ENCODE measurements around the gene EPS8L2.
A peak's percentile ranks its signal among the peaks of the same experiment; 100 is the strongest.

Gene EPS8L2

DNA sequence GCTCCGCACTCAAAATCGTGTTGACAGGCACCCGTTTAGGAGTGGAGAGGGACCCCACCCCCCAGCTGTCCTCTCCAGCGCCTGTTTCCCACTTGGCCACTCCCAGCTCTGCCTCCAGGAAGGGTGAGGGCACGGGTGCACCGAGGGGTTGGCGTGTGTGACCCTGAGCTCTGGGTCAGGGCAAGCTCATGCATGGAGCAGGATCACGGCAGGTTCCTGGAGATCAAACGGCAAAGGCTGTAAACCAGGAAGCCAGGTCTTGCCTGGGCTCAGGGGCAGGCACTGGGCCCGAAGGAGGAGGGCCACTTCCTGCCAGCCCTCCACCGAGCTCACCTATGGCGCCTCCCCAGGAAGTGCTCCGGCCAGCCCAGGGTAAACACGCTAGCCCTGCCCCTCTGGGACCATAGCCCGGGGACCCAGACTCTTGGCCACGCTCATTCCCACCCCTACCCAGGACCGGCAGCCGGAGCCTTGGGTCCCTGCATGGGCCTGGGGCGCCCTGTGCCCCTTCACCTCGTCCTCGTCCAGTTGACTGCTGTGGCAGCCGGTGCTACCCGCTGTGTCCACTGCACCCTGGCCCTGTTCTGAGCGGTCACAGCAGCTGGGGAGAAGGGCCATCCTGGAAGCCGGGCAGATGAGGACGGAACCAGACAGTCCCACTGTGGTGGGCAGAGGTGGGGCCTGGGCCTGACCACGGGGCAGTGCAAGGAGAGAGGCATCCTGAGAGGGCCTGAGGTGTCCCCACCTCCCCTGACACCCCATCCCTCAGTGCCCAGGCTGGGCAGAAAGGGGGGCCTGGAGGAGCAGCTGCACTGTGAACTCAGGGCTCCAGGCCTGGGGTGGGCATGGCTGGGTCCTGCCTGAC, 1.0 kb upstream of the EPS8L2 start:
- no peak for DNase-seq

DNA sequence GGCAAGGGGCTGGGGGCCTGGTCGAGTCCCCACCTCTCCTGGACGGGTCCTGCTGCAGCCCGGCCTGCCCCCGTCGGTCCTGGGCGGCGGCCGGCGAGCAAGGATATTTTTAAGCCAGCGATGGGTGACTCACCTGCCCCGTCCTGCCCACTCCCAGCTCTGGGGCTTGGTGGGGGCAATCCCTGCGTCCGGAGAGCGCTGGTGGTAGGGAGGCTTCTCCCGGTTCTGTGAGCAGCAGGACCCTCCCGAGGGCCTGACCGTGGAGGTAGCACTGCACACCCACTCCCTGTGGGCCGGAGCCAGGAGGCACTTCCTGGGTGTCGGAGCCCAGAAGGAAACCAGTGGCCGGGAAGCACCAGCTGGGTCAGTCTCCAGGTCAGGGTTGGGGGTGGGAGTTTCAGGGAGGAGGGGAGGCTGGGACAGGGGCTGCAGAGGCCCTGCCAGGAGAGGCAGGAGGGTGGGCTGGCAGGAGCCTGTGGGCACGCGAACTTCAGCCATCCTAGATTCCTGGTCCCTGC, 467 bp downstream of the EPS8L2 start:
- DNase-seq, result no peak

DNA sequence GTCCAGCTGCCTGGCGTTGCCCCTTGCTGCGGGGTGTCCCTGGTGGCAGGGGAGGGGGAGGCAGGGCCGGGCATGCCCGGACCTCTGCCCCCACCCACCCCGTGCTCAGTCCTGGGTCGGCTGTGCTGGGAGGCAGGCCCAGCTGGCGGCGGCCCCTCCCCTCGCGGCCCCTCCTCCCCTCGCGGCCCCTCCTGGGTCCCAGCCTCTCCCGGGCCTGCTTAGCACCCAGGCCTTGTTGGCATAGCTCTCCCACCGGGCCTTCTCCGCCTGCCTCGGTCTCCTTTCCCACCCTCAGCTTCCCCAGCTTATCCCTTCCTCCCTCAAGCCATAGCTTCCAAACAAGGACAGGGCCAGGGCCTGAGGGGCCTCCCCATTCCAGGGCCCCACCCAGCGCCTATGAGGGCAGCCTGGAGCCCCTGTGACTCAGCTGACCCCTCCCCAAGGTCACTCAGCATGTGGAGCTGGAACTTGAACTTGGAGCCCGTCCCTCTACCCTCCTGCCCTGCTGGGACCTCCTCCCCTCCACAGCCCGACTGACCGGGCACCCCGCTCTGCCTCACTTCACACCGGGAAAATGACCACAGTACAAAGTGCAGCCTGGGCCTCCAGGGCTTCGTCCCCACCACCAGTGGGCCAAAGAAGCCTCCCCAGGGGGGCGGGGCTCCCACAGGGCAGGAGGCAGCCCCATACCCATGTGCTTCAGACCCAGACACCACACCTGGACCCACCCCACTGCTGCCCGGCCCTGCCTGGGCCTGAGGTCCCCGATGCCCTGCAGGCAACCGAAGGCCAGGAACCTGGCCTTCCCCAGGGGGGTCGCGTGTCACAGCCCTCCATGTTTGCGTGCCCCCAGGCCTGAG, 1.2 kb downstream of the EPS8L2 start:
- DNase-seq, result no peak

DNA sequence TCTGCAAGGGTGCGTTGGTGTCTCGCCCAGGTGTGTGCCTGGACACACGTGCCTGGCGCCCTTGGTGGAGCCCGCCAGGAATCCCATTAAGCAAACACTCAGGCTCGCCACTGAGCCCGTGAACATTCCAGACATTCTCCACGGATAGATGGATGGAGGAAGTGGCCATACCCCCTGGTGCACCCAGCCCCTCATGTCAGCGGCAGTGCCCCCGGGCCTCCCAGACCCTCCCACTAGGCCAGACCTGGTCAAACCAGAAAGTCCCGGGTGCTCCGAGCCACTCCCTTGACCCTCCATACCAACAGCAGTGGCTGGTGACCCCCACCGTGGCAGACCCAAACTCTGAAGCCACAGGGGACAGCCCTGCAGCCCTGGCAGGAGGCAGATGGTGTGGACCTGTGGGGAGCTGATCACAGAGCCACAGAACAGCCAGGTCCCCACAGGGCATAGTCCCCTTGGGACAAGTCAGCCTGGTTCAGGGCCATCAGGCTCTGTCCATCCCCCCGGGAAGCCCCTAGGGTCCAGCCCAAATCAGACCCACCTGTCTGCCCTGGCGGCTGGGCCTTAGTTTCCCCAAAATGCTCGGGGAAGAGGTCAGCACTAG, 1.9 kb downstream of the EPS8L2 start:
- DNase-seq, result no peak

DNA sequence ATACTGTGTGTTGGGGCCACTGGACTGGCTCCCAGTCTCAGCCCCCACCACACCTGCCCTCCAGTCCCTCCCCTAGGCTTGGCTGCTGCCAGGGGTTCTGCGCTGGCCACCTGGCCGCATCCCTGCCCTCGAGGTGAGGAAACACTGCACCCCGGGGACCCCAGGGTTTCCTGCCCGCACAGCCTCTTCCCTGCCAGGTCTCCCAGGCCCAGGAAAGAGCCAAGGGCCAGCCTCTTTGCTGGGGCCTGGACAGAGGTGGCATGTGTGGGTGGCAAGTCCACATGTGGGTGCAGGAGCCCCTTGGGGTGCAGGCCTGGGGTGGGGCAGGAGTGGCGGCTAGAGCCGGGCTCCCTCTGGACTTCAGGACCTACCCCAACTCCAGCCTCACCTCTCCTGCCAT, 2.5 kb downstream of the EPS8L2 start:
- no peak for DNase-seq

DNA sequence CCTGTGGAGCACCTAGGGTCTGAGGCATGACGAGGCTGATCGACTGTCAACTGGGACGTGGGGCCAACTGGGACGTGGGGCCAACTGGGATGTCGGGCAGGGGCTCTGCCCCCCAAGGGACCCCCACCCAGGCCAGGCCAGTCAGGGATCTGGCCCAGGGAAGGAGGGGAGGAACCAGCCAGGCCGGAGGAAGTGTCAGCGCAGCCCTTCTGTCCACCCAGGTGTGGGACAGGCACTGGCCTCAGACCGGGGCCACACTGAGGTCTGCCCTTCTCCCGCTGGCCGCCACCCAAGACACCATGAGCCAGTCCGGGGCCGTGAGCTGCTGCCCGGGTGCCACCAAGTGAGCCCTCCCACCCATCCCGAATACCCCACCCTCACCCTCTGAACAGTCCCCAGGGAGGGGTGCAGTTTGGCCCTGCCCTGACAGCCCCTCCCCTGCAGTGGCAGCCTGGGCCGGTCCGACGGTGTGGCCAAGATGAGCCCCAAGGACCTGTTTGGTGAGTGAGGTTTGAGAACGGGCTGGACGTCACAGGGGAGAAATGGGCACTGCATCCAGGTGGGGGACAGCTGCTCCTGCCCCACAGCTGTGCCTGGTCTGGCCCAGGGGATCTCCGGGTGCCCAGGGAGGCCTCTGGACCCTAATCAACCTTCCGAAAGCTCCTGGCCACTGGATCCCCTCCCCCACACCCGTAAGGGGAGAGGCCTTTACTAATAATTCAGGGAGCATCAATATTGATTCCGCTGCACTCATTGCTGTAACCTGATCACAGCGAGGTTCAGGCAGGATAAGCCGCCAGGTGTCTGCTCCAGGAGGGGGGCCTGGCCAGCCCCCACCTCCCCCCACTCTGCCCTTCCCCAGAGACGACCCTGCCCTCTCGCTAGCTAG, 3.3 kb downstream of the EPS8L2 start:
- no peak for DNase-seq

DNA sequence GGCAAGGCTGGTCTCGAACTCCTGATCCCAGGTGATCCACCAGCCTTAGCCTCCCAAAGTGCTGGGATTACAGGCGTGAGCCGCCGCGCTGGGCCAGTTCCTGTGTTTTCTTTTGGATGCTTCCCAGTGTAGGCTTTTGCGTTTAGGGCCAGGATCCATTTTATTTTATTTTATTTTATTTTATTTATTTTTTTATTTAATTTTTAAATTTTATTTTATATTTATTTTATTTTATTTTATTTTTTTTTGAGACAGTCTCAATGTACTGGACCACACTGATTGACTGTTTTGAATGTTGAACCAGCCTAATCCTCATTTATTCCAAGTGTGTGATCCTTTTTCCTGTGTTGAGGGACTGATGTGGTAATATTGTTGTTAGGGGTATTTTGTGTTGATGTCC, 8.4 kb downstream of the EPS8L2 start:
- DNase-seq, result no peak

DNA sequence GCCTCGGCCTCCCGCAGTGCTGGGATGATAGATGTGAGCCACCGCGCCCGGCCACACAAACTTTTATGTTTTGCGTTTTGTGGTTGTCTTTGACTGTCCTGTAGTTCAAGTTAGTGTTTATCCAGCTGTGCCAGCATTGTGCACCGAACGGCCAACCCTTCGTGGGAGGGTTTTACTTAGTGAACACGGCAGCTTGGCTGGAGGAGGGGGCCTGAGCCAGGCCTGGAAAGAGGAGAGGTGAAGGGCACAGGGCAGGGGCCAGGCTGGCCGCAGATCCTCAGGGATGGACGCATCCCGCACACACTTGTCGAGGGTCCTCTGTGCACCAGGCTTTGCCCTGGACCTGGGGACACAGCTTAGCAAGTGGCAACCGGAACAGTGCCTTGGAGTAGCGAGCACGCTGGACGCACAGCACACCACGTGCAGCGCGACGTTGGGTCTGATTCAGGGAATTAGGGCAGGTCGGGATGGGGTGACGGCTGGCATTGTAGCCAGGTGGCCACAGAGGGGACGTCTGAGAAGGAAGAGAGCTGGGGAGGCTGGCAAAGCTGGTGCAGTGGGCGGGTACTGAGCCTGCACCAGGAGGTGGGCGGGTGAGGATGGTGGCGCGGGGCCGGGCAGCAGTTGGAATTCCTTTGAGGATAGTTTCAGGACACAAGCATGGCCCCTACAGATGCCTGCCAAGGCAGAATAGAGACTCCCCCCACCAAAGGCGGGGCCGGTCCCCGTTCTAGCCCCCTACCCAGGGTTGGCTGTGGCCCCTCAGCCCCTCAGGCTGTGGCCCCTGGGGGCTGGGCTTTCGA, 13.4 kb downstream of the EPS8L2 start:
- DNase-seq, result no peak

DNA sequence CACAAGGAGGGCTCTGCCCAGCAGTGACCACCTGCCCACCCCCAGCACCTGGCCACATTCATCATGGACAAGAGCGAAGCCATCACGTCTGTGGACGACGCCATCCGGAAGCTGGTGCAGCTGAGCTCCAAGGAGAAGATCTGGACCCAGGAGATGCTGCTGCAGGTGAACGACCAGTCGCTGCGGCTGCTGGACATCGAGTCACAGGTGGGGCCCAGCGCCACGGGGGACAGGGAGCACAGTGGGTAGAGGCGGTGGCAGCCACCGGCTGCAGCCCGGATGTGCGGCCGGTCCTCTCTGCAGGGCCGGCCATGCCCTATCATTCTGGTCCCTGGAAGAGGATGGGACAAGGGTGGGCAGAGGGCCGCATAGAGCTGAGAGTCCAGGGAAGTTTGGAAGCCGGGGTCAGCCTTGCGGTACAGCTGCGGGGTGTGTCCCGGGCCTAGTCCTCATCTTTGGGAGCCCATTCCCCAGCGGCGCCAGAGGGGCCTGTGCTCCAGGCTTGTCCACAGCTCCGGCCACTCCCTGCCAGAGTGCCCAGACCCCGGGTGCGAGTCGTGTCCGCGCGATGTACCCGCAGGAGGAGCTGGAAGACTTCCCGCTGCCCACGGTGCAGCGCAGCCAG, 14.1 kb downstream of the EPS8L2 start:
- no peak for DNase-seq

DNA sequence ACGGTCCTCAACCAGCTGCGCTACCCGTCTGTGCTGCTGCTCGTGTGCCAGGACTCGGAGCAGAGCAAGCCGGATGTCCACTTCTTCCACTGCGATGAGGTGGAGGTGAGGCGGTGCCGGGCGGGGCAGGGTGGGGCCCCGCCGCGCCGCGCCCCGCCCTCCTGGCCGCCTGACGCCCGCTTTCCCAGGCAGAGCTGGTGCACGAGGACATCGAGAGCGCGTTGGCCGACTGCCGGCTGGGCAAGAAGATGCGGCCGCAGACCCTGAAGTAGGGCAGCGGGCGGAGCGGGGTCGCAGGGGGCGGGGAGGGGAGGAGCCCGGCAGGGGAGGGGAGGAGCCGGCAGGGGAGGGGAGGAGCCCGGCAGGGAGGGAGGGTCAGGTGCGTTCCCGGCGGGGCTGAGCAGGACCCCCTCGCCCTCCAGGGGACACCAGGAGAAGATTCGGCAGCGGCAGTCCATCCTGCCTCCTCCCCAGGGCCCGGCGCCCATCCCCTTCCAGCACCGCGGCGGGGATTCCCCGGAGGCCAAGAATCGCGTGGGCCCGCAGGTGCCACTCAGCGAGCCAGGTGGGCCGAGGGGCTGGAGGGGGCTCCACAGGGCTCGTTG, 14.7 kb downstream of the EPS8L2 start:
- no peak for DNase-seq

DNA sequence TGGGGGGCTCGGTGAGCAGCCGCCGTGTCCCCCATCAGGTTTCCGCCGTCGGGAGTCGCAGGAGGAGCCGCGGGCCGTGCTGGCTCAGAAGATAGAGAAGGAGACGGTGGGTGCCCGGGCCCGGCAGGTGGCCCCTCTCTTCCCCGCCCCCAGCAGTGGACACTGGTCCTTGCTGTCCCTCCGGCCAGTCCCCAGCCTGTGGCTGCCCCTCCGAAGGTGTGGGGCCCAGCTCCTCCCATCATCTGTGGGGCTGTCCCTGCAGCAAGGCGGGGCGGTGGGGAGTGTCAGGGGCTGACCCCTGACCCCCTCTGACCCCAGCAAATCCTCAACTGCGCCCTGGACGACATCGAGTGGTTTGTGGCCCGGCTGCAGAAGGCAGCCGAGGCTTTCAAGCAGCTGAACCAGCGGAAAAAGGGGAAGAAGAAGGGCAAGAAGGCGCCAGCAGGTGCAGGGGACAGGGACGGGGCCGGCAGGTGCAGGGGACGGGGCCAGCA, 15.3 kb downstream of the EPS8L2 start:
- DNase-seq, result no peak

DNA sequence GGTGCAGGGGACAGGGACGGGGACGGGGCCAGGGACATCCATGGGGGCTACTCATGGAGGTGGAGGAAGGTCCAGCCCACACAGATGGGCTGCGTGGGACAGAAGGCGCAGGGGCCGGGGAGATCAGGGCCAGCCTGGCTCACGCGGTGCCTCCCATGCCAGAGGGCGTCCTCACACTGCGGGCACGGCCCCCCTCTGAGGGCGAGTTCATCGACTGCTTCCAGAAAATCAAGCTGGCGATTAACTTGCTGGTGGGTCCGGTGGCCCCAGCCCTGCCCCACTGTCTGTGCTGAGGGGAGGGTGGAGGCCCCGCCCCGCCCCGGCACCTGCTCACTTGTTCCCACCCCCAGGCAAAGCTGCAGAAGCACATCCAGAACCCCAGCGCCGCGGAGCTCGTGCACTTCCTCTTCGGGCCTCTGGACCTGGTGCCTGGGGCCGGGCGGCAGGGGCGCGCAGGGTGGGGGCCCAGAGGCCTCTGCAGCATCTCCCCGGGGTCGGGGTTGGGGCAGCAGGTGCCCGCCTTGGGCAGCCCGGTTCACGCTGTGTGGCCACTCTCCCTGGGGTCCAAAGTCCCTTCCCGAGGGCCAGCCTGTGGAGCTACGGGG, 15.8 kb downstream of the EPS8L2 start:
- DNase-seq, result peak in 1 of 2 experiments; percentile 35

DNA sequence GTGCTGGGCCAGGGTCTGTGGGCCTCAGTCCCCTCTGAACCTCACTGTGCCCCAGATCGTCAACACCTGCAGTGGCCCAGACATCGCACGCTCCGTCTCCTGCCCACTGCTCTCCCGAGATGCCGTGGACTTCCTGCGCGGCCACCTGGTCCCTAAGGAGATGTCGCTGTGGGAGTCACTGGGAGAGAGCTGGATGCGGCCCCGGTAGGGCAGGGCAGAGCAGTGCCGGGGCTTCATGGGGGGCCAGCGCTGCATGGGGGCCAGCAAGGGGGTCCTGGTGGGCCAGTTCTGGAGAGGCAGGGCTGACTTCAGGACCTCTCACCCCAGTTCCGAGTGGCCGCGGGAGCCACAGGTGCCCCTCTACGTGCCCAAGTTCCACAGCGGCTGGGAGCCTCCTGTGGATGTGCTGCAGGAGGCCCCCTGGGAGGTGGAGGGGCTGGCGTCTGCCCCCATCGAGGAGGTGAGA, 16.3 kb downstream of the EPS8L2 start:
- DNase-seq, result no peak

DNA sequence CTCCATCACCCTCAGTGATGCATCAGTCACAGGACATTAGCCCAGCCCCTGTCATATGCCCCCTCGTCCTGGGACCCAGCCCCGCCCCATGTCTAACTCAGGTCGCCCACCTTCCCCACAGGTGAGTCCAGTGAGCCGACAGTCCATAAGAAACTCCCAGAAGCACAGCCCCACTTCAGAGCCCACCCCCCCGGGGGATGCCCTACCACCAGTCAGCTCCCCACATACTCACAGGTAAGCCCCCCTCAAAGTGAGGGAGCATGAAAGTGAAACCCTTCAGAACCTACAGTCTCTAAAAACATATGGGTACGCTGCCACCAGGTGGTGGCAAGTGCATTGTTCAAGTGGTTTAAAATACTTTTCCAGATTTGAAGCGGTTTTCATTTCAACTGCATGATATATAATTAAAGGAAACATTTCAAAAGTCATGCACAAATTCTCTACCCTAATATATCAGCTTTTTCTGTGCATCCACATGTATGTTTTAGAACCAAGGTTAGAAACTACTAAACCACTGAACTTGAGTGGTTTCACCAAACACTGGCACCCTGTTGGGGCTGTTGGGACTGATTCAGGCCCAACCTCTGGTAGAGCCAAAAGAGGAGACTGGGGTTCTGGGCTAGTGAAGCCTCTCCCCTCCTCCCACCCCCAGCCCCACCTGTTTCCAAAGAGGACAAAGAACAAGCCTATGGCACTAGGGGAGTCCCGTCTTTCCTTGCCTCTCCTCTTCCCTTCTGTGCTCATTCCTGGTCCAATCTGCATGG, 17.3 kb downstream of the EPS8L2 start:
- DNase-seq, result peak; percentile 47 to 53

DNA sequence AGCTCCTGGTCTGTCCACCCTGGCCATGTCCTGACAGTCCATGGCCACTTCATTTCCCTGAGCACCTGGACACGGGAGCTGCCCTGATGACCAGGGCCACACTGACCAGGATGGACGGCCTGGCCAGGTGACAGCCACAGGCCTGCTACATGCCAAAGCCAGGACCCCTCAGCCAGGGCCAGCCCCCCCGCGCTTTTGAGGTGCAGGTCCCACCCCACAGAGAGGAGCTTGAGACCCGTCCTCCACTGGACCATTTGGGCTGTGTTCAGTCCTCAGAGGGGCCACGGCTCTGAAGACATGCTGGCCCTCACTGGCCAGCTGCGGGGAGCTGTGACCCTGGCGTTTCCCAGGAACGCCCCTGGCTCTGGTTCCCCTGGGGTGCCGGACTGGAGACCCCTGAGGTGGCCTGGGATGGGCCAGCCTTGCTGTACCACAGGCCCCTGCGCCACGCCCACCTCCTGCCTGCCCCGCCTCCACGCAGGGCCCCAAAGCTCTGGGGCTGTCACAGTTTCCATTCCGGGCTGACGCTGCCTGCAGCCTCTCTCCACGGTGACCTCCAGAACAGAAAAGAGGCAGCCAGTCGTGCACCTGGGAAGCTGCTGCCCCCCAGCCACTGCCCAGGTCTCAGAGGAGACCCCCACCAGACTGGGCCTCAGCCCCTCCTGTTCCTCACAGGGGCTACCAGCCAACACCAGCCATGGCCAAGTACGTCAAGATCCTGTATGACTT, 18.2 kb downstream of the EPS8L2 start:
- no peak for DNase-seq

DNA sequence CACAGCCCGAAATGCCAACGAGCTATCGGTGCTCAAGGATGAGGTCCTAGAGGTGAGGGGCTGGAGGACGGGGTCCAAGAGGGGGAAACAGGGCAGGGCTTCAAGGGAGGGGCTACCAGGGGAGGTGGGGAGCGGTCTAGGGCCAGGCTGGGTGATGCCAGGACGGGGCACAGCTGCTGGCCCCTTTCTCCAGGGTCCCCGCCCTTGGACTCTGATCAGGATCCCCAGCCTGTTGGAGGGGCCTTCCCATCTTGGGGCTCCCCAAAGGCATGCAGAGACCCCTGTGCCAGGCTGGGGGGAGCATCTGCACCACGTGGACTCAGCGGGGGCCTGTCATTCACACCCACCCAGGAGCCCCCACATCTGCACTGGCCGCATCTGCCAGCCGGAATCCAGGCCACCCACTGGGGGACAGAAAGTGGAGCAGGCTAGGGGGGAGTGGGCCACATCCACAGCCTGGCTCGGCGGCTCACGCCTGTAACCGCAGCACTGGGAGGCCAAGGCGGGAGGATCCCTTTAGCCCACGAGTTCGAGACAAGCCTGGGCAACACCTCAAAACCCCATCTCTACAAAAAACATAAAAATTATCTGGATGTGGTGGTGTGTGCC, 18.9 kb downstream of the EPS8L2 start:
- DNase-seq, result no peak

DNA sequence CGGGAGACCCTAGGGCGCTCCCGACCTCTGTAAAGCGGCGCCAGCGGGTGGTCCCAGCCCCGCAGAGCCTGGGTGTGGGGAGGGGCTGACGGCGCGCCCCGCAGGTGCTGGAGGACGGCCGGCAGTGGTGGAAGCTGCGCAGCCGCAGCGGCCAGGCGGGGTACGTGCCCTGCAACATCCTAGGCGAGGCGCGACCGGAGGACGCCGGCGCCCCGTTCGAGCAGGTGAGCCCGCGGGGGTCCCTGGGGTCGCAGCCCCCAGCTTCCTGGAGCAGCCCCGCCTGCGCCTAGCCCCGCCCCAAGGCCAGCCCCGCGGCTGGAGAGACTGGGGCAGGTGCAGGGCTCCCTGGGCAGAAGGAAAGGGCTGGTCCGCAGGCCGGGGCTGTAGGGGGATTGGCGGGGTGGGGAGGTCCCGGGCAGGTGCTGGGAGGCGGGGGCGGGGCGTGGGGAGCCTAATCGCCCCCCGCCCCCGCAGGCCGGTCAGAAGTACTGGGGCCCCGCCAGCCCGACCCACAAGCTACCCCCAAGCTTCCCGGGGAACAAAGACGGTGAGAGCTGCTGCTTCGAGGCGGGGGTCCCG, 19.7 kb downstream of the EPS8L2 start:
- no peak for DNase-seq
